ENCODE data around the gene NR3C1. TPM values are rescaled to one million over a fixed set of nuclear protein-coding genes. Genes with fewer than 3 reads are reported as not detected.

The NR3C1 gene
- total RNA-seq, 1 donor from 2014 or later: 152 TPM

- DNase-seq (ENCODE audit: low spot score): no peak
These were observed 168.1 kb downstream of the NR3C1 start for GRCh38 chr5:143235423-143235822.

GRCh38 chr5:143234162-143234842 lies 169.2 kb downstream of the NR3C1 start:
- DNase-seq (ENCODE audit: low spot score): no peak

- DNase-seq (ENCODE audit: low spot score): no peak
These were observed 170.5 kb downstream of the NR3C1 start for GRCh38 chr5:143233031-143233430.

- DNase-seq (ENCODE audit: low spot score): no peak
These were observed 171.3 kb downstream of the NR3C1 start for GRCh38 chr5:143231973-143232812.

- DNase-seq (ENCODE audit: low spot score): no peak
These were observed 172.1 kb downstream of the NR3C1 start for GRCh38 chr5:143231416-143231815.

- no peak for DNase-seq (ENCODE audit: low spot score)
These were observed 172.8 kb downstream of the NR3C1 start for GRCh38 chr5:143230676-143230996.

- DNase-seq (ENCODE audit: low spot score): no peak
These were observed 173.4 kb downstream of the NR3C1 start for GRCh38 chr5:143229896-143230675.

- no peak for DNase-seq (ENCODE audit: low spot score)
These were observed 174.0 kb downstream of the NR3C1 start for GRCh38 chr5:143229426-143229895.

- no peak for DNase-seq (ENCODE audit: low spot score)
These were observed 174.7 kb downstream of the NR3C1 start for GRCh38 chr5:143228597-143229293.
